Mesodermal cell (in vitro differentiated cells): ENCODE data around the gene CLCN6.

Source experiments
- H3K27ac ChIP-seq: 2 replicates; pipeline ENCODE4 v1.7.0; 2013; ENCODE audit warnings: mild to moderate bottlenecking, low read depth, low read length, moderate library complexity; ENCODE audit not compliant: severe bottlenecking
- H3K36me3 ChIP-seq: 2 replicates; pipeline ENCODE4 v1.7.1; 2013; ENCODE audit warnings: mild to moderate bottlenecking, low read length, moderate library complexity; ENCODE audit not compliant: control insufficient read depth, insufficient read depth
- H3K4me1 ChIP-seq: one replicate; pipeline ENCODE4 v1.7.1; 2013; ENCODE audit warnings: mild to moderate bottlenecking, low read length; ENCODE audit not compliant: insufficient read depth, control insufficient read depth, poor library complexity, severe bottlenecking
- H3K4me3 ChIP-seq: 2 replicates; pipeline ENCODE4 v1.7.0; 2013; ENCODE audit warnings: low read length, control low read depth, mild to moderate bottlenecking; ENCODE audit not compliant: insufficient read depth, poor library complexity, severe bottlenecking; ENCODE audit errors: extremely low read depth
- H3K9me3 ChIP-seq: 2 replicates; pipeline ENCODE4 v1.7.1; 2013; ENCODE audit warnings: mild to moderate bottlenecking, low read length, moderate library complexity; ENCODE audit not compliant: control insufficient read depth
- WGBS, 2 experiments: methylation state at CpG; one replicate each; pipeline ENCODE4 v1.1.5; 2013; ENCODE audit warnings: missing lambda C conversion rate in 2 of 2; ENCODE audit not compliant: insufficient coverage in 2 of 2; 5-methylcytosine and 5-hydroxymethylcytosine counted together

The CLCN6 gene

DNA sequence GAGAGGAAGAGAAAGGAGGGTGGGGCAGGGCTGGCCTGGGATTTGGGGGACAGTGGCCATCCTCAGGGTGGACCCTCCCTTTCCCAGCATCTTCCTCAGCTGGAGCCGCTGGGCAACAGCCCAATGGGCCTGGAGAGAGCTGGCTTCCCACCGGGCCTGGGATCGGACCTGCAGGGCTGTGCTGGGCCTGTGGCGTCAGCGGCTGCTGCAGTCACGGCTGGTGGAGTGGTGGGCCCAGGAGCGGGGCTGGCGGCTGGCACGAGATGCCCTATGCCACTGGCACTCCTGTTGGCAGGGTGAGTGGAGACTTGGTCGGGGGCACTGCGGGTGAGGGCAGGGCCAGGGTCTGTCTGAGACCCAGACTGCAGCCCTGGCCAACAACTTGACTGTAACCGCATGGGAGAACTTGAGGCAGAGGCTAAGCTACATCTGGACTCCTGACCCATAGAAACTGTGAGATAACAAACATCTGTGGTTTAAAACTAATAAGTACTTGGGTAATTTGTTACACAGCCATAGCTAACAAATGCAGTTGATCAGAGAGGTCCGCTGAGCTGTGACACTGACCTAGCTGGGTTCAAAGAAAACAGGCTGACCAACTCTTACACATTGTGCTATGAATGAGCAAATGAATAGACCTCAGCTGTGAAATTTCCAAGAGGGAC, 26.1 kb upstream of the CLCN6 start:
- WGBS, 2 experiments, result 80 to 88% methylated on average over 11 to 12 of the region's 13 CpGs
- H3K9me3 ChIP-seq, result no peaks in the 10 kb centered on the region
- H3K36me3 ChIP-seq, result no peaks in the 10 kb centered on the region
- no peak overlapping the region for H3K27ac ChIP-seq
- H3K4me3 ChIP-seq, result no peak overlapping the region
- H3K4me1 ChIP-seq, result peaks cover 3% of the 10 kb centered on the region

DNA sequence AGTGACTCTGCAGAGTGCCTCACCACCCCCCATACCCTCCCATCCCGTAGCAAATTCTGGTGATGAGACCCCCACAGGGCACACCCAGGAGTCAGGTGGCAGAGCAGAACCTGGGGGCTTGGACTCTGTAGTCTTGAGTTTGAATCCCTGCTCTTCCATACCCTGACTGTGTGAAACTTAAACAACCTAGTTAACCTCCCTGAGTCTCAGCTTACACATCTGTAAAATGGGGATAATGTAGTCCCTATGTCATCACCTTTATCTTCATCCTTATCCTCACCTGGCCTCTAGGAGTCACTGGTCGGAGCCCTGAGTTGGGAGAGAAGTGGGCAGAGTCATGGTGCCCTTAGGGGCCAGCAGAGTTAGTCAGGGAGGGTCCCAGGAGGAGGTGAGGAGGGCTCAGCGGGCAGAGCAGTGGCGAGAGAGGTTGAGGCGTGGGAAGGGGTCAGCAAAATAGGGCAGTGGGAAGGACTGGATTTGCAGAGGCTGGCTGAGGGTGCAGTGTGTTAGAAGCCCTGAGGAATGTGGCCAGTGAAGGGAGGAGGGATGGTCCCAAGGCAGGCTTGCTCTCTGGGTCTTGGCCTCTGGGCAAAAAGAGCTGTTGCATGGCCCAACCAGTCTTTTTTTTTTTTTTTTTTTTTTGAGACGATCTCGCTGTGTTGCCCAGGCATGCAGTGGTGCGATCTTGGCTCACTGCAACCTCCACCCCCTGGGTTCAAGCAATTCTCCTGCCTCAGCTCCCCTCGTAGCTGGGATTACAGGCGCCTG, 25.4 kb upstream of the CLCN6 start:
- no peak overlapping the region for H3K27ac ChIP-seq
- peaks cover 5% of the 10 kb centered on the region for H3K4me1 ChIP-seq
- H3K4me3 ChIP-seq, result no peak overlapping the region
- H3K36me3 ChIP-seq, result no peaks in the 10 kb centered on the region
- no peaks in the 10 kb centered on the region for H3K9me3 ChIP-seq
- 90 to 94% methylated on average over 2 to 4 of the region's 10 CpGs for WGBS, 2 experiments

- 93 to 96% methylated on average over 11 to 12 of the region's 12 CpGs for WGBS, 2 experiments
- Histone ChIP-seq H3K9me3 (no peaks in the 10 kb centered on the region), H3K4me1 (peaks cover 5% of the 10 kb centered on the region), H3K27ac (no peak overlapping the region), H3K36me3 (no peaks in the 10 kb centered on the region), H3K4me3 (no peak overlapping the region)
These were observed 24.7 kb upstream of the CLCN6 start for GRCh38 chr1:11781297-11781696.

GRCh38 chr1:11782127-11782708, 23.8 kb upstream of the CLCN6 start:
- Histone ChIP-seq H3K4me1 (peaks cover 10% of the 10 kb centered on the region), H3K27ac (no peak overlapping the region), H3K4me3 (no peak overlapping the region), H3K9me3 (no peaks in the 10 kb centered on the region), H3K36me3 (no peaks in the 10 kb centered on the region)
- 77 to 87% methylated on average over 3 of the region's 6 CpGs for whole genome bisulfite sequencing, 2 experiments

GRCh38 chr1:11783556-11783955, 22.4 kb upstream of the CLCN6 start:
- 98% methylated on average over 5 to 6 of the region's 6 CpGs for WGBS, 2 experiments
- H3K9me3 ChIP-seq, result no peaks in the 10 kb centered on the region

GRCh38 chr1:11784256-11784992, 21.6 kb upstream of the CLCN6 start:
- no peaks in the 10 kb centered on the region for H3K36me3 ChIP-seq
- WGBS, 2 experiments, result 82 to 86% methylated on average over 13 to 19 of the region's 21 CpGs
- H3K9me3 ChIP-seq, result no peaks in the 10 kb centered on the region
- H3K27ac ChIP-seq, result no peak overlapping the region
- H3K4me1 ChIP-seq, result peaks cover 23% of the 10 kb centered on the region
- no peak overlapping the region for H3K4me3 ChIP-seq

More at GRCh38 chr1:11783556-11783955, 22.4 kb upstream of the CLCN6 start:
- no peaks in the 10 kb centered on the region for H3K36me3 ChIP-seq
- no peak overlapping the region for H3K4me3 ChIP-seq
- no peak overlapping the region for H3K27ac ChIP-seq
- H3K4me1 ChIP-seq, result peaks cover 23% of the 10 kb centered on the region

GRCh38 chr1:11784993-11785769, 20.8 kb upstream of the CLCN6 start:
- 18 to 21% methylated on average over 27 of the region's 30 CpGs for WGBS, 2 experiments
- Histone ChIP-seq H3K36me3 (no peaks in the 10 kb centered on the region), H3K27ac (no peak overlapping the region), H3K4me1 (peaks cover 23% of the 10 kb centered on the region), H3K4me3 (no peak overlapping the region), H3K9me3 (no peaks in the 10 kb centered on the region)

DNA sequence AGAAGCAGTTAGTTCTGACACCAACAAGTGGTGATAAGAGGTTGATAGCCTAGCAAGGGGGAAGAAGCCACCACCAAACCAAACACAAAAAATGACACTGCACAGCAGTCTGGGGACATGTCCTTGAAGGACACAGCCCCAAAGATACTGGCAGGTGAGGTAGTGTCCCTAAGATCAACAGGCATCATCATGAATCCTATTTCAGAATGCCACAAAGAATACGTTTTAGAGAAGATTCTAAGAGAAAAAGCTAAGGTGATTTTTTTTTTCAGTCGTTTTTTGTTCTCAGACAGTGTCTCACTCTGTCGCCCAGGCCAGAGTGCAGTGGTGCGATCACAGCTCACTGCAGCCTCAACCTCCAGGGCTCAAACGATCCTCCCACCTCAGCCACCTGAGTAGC, 19.8 kb upstream of the CLCN6 start:
- no peak overlapping the region for H3K27ac ChIP-seq

DNA sequence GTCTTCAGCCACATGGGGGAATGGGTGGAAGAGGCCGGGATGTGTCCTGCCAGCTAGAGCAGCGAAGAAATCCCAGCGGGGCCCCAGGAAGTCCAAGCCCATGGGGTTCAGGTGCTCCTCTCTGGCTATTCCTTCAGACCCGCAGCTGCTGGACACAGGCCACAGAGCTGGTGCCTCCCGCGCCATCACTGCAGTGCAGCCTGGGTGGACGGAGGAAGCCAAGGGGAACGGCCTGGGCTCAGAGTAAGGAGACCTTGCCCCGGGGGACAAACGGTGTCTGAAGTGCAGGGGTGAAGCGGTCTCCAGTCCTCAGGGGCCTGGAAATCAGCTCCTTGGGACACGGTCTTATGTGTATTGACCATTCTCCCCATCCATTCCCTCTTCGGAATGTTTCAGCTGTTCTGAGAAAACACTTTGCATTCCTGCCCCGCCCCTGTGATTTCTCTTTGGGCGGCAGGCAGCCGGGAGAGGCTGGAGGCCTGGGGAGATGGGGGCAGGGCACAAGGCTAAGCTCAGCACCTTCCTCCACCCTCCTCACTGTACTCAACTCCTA, 18.7 kb upstream of the CLCN6 start:
- Histone ChIP-seq H3K27ac (peak overlapping the region; percentile 79), H3K36me3 (peaks cover 11% of the 10 kb centered on the region), H3K4me3 (no peak overlapping the region), H3K9me3 (no peaks in the 10 kb centered on the region), H3K4me1 (peaks cover 35% of the 10 kb centered on the region)
- WGBS, 2 experiments, result 17 to 23% methylated on average over 11 to 14 of the region's 16 CpGs

More for the DNA sequence above, 19.8 kb upstream of the CLCN6 start:
- Histone ChIP-seq H3K36me3 (peaks cover 9% of the 10 kb centered on the region), H3K9me3 (no peaks in the 10 kb centered on the region), H3K4me1 (peaks cover 30% of the 10 kb centered on the region), H3K4me3 (no peak overlapping the region)
- WGBS, 2 experiments, result 65 to 89% methylated on average over 4 of the region's 5 CpGs
